H4 (cell line): ENCODE results near the gene RTL10. TPM values are rescaled to one million over a fixed set of nuclear protein-coding genes. Genes with fewer than 3 reads are reported as not detected.

ENCODE experiments used
- DNase-seq: peaks from one replicate; pipeline ENCODE4 v3.0.0-alpha.2; 2015; ENCODE audit warnings: low spot score
- total RNA-seq: library from RNA; depleted of rRNA; stranded (reverse); fragments of >200 nt; shearing (Covaris generic); gene quantifications from 2 replicates; pipeline ENCODE4 v1.2.3, GENCODE V29; 2014

The RTL10 gene
- total RNA-seq, 1 experiment from 2014 or later: 2.3 TPM

GRCh38 chr22:19863571-19863970 lies 8.9 kb upstream of the RTL10 start:
- DNase-seq: no peak

- DNase-seq: no peak
Observed at GRCh38 chr22:19862619-19863246, 8.1 kb upstream of the RTL10 start.

- DNase-seq: no peak
Observed at GRCh38 chr22:19859861-19860510, 5.3 kb upstream of the RTL10 start.

GRCh38 chr22:19857382-19857781 lies 2.7 kb upstream of the RTL10 start:
- no peak for DNase-seq

- DNase-seq: peak; percentile 19
Observed at GRCh38 chr22:19855504-19856409, 1.1 kb upstream of the RTL10 start.

- no peak for DNase-seq
Observed at GRCh38 chr22:19853879-19854777, 546 bp downstream of the RTL10 start.

GRCh38 chr22:19853058-19853878 lies 1.4 kb downstream of the RTL10 start:
- no peak for DNase-seq

GRCh38 chr22:19852177-19852781 lies 2.4 kb downstream of the RTL10 start:
- DNase-seq: no peak

GRCh38 chr22:19851291-19852176 lies 3.1 kb downstream of the RTL10 start:
- DNase-seq: no peak

- no peak for DNase-seq
Observed at GRCh38 chr22:19850763-19851109, 3.9 kb downstream of the RTL10 start.

GRCh38 chr22:19849835-19850762 lies 4.6 kb downstream of the RTL10 start:
- no peak for DNase-seq

- DNase-seq: no peak
Observed at GRCh38 chr22:19848298-19849224, 6.1 kb downstream of the RTL10 start.

- no peak for DNase-seq
Observed at GRCh38 chr22:19847345-19847632, 7.4 kb downstream of the RTL10 start.

- DNase-seq: no peak
Observed at GRCh38 chr22:19846620-19847344, 7.9 kb downstream of the RTL10 start.

- DNase-seq: no peak
Observed at GRCh38 chr22:19845054-19845722, 9.5 kb downstream of the RTL10 start.
